Activated B cell treated with CpG ODN at 0.5 μM for 24 hours (primary cell): ENCODE measurements around the gene GALR2. TPM values are rescaled to one million over a fixed set of nuclear protein-coding genes. Genes with fewer than 3 reads are reported as not detected.

Experiments used
- ATAC-seq: fragments of 200-7000 bp; cut with Tn5 transposase; one replicate; pipeline ENCODE4 v1.10.0; 2021; ENCODE audit warnings: low read depth, mild to moderate bottlenecking, moderate library complexity
- CTCF ChIA-PET: fragments of 350-600 bp; sonication (Branson Sonifier 250); formaldehyde crosslinking; loops from one replicate; lab custom pipeline; 2021; ENCODE audit warnings: antibody characterized with exemption; lab: Charles Lee
- POLR2A ChIA-PET: fragments of 350-600 bp; sonication (Branson Sonifier 250); formaldehyde crosslinking; loops from one replicate; lab custom pipeline; 2021; ENCODE audit warnings: antibody characterized with exemption; lab: Charles Lee
- DNase-seq: peaks from one replicate; pipeline ENCODE4 v3.0.0; 2022
- H3K27ac Mint-ChIP-seq: one replicate; pipeline ENCODE4 v1.8.0; 2020; ENCODE audit warnings: mixed read lengths
- H3K27me3 Mint-ChIP-seq: one replicate; pipeline ENCODE4 v1.8.0; 2021; ENCODE audit warnings: mixed read lengths
- H3K36me3 Mint-ChIP-seq: one replicate; pipeline ENCODE4 v1.8.0; 2021; ENCODE audit warnings: low read depth, mixed read lengths
- H3K4me1 Mint-ChIP-seq: one replicate; pipeline ENCODE4 v1.8.0; 2021; ENCODE audit warnings: mixed read lengths
- H3K4me3 Mint-ChIP-seq: one replicate; pipeline ENCODE4 v1.8.0; 2020; ENCODE audit warnings: mild to moderate bottlenecking, mixed read lengths
- H3K9me3 Mint-ChIP-seq: one replicate; pipeline ENCODE4 v1.8.0; 2020; ENCODE audit warnings: mixed read lengths
- intact Hi-C: fragments of 100-400 bp; cut with micrococcal nuclease; formaldehyde crosslinking; loops from one replicate; pipeline ENCODE4 v1.15.1; 2024
- total RNA-seq: library from RNA; stranded (reverse); gene quantifications from 2 replicates; pipeline ENCODE4 v1.2.3, GENCODE V29; 2022
- TF ChIP-seq, protein P1 (sequence below): fragments of 200-600 bp; IDR thresholded peaks from one replicate; pipeline ENCODE4 v1.8.0; 2022; ENCODE audit warnings: antibody characterized with exemption, mild to moderate bottlenecking

The GALR2 gene
- total RNA-seq, 1 donor from 2014 or later: 0.18 TPM

DNA sequence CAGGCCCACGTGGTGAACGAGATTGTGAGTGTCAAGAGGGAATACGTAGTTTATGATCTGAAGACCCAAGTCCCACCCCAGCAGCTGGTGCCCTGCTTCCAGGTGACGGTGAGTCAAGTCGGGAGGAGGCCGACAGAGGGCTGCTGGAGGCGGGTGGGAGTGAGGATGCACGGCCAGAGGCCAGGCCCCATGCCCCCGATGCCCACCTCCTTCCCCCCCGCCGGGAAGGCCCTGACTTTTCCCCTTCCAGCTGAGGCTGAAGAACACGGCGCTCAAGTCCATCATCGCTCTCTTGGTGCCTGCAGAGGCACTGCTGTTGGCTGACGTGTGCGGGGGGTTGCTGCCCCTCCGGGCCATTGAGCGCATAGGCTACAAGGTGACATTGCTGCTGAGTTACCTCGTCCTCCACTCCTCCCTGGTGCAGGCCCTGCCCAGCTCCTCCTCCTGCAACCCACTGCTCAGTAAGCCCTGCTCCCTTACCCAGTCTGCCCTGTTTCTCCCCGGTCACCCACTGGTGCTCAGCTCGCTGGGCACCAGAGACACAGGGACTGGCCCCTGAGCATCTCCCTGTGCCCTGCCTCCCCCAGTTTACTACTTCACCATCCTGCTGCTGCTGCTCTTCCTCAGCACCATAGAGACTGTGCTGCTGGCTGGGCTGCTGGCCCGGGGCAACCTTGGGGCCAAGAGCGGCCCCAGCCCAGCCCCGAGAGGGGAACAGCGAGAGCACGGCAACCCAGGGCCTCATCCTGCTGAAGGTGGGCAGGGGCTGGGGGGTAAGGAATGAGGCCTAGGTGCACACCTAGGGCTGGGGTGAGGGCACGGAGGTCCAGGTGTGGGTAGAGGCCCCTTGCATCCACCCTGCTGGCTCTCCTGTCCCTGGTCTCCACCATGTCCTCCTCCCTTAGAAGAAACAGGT lies 7.0 kb downstream of the GALR2 start:
- H3K36me3 Mint-ChIP-seq: peaks cover 41% of the 10 kb centered on the region
- ChIA-PET POLR2A (interaction anchor here (0.6 kb wide), 1 partner anchor 83 kb away, joined by 5 read pairs; no protein-coding TSS in a partner anchor), CTCF (interaction anchor here (1.0 kb wide), 1 partner anchor 198 kb away, joined by 3 read pairs; no protein-coding TSS in a partner anchor)
- H3K27me3 Mint-ChIP-seq: peaks cover 17% of the 10 kb centered on the region
- intact Hi-C loops: no loop called here
- H3K9me3 Mint-ChIP-seq: no peaks in the 10 kb centered on the region
- H3K27ac Mint-ChIP-seq: no peak overlapping the region
- H3K4me3 Mint-ChIP-seq: no peak overlapping the region
- TF ChIP-seq, protein P1, sequence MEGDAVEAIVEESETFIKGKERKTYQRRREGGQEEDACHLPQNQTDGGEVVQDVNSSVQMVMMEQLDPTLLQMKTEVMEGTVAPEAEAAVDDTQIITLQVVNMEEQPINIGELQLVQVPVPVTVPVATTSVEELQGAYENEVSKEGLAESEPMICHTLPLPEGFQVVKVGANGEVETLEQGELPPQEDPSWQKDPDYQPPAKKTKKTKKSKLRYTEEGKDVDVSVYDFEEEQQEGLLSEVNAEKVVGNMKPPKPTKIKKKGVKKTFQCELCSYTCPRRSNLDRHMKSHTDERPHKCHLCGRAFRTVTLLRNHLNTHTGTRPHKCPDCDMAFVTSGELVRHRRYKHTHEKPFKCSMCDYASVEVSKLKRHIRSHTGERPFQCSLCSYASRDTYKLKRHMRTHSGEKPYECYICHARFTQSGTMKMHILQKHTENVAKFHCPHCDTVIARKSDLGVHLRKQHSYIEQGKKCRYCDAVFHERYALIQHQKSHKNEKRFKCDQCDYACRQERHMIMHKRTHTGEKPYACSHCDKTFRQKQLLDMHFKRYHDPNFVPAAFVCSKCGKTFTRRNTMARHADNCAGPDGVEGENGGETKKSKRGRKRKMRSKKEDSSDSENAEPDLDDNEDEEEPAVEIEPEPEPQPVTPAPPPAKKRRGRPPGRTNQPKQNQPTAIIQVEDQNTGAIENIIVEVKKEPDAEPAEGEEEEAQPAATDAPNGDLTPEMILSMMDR: no peak
- DNase-seq: no peak
- peaks cover 23% of the 10 kb centered on the region for H3K4me1 Mint-ChIP-seq
- no peak for ATAC-seq

DNA sequence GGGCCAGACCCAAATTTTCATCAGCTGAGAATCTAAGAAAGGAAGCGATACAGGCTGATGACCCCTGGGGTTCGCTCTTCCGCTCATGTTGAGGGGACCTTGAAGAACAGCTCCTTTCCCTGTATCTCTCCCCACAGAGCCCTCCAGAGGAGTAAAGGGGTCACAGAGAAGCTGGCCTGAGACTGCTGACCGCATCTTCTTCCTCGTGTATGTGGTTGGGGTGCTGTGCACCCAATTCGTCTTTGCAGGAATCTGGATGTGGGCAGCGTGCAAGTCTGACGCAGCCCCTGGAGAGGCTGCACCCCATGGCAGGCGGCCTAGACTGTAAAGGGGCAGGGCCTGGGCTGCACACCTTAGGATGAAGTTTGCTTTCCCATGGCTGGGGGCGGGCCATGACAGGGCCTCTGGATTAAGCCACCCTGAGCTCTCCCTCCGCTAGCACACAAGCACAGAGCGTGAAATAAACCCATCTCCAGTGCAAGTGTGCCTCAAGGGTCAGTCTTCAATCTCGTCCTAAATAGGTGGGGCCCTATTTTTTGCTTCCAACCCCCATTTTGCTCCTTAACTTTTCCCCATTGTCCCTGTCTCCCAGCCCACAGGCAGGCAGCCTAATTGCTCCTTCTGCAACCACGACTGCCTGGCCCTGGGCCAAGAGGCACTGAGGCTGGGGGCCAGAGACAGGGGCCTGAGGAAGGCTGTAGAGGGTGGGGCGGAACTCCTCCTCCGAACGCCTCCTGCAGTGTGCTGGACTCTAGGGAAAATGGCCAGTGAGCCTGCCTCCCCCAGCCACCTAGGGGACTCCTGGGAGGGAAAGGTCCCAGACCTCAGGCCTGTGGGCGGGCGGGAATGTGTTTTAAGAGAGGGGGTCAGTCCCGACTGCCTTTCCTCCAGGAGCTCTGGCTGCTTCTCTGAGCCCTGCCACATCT lies 8.0 kb downstream of the GALR2 start:
- ChIA-PET POLR2A (interaction anchor here (0.6 kb wide), 2 partner anchors 36 to 144 kb away, joined by 3 to 9 read pairs; no protein-coding TSS in a partner anchor), CTCF (interaction anchor here (1.0 kb wide), 1 partner anchor 197 kb away, joined by 3 read pairs; no protein-coding TSS in a partner anchor)
- ATAC-seq (no peak), DNase-seq (no peak)
- no peak overlapping the region for H3K4me3 Mint-ChIP-seq
- no peaks in the 10 kb centered on the region for H3K9me3 Mint-ChIP-seq
- intact Hi-C loops: no loop called here
- peaks cover 13% of the 10 kb centered on the region for H3K4me1 Mint-ChIP-seq
- peaks cover 50% of the 10 kb centered on the region for H3K36me3 Mint-ChIP-seq
- H3K27me3 Mint-ChIP-seq: peaks cover 7% of the 10 kb centered on the region
- TF ChIP-seq, protein P1: no peak
- no peak overlapping the region for H3K27ac Mint-ChIP-seq

DNA sequence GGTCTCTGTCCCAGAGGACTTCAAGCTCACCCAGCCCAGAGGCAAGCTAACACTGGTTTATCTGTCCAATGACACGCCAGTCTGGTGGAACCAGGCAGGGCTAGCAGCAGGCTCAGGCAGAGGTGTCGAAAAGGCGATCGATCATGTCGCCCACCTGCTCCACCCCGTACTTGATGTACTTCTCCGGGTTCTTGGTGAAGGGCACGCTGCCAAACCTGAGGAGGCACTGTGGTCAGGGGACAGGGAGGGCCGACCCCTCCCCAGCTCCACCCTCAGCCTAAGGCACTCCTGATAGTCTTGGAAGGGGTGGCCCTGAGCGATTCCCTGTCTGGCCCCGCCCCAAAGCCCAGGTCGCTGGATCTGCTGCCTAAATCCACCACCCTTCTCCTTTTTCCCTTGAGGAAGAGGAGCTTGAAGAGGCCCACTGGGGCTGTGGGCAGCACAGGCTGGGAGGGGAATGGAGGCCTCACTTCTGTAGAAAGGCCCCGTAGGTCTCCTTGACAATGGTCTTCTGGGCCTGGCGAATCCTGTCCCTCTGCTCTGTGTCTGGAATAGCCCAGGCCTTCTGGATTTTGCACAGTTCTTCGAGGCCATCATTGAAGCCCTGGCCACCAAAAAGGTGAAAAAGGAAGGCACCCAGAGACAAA lies 9.1 kb downstream of the GALR2 start:
- DNase-seq (no peak), ATAC-seq (no peak)
- no peaks in the 10 kb centered on the region for H3K9me3 Mint-ChIP-seq
- ChIA-PET CTCF (no interaction called here), POLR2A (interaction anchor here (0.6 kb wide), 2 partner anchors 37 to 145 kb away, joined by 3 to 9 read pairs; no protein-coding TSS in a partner anchor)
- intact Hi-C loops: no loop called here
- peaks cover 61% of the 10 kb centered on the region for H3K36me3 Mint-ChIP-seq
- TF ChIP-seq, protein P1: no peak
- peaks cover 10% of the 10 kb centered on the region for H3K4me1 Mint-ChIP-seq
- no peak overlapping the region for H3K4me3 Mint-ChIP-seq
- H3K27me3 Mint-ChIP-seq: peaks cover 2% of the 10 kb centered on the region
- H3K27ac Mint-ChIP-seq: no peak overlapping the region

DNA sequence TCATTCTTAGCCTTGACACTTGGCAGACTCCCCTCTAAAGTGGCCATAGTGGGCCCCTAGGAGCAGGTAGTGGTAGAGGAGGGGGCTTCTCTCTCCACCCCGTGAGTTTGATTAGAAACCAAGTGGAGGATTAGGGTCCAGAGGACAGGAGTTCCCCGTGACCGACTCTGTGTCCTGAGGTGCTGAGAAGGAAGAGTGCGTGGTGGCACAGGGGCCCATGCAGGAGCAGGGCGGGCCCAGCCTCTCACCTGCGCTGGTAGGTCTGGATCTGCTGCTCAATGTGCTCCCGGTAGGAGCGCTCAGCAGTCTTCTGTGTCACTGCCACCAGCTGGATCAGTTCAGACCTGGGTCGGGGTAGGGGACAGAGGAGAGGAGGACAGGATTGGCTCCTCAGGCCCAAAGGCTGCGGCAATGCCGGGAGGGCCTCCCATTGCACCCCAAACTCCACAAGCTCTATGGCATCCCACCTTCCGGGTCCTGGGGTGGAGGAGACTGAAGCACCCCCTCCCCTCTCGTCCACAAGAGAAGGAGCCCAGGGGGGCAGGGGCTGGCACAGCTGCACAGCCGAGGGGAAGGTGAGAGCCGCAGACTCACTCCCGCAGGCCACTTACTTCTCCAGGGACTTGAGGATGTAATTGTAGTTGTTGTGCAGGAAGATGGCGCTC lies 10.6 kb downstream of the GALR2 start:
- Mint-ChIP-seq H3K4me1 (peaks cover 2% of the 10 kb centered on the region), H3K4me3 (no peak overlapping the region), H3K36me3 (peaks cover 75% of the 10 kb centered on the region), H3K27ac (no peak overlapping the region), H3K9me3 (no peaks in the 10 kb centered on the region), H3K27me3 (no peaks in the 10 kb centered on the region)
- intact Hi-C loops: no loop called here
- POLR2A ChIA-PET: no interaction called here
- TF ChIP-seq, protein P1: no peak
- no peak for DNase-seq
- ATAC-seq: no peak
- CTCF ChIA-PET: no interaction called here
